H1 (cell line): ENCODE results near the gene DVL2. TPM values are rescaled to one million over a fixed set of nuclear protein-coding genes. Genes with fewer than 3 reads are reported as not detected.
A peak's percentile ranks its signal among the peaks of the same experiment; 100 is the strongest.

Experiments used
- CEBPB ChIP-seq: IDR thresholded peaks from 2 replicates; pipeline ENCODE4 v1.6.1; 2012; ENCODE audit warnings: low read depth, low read length
- CHD1 ChIP-seq: IDR thresholded peaks from 2 replicates; pipeline ENCODE4 v1.6.1; 2012; ENCODE audit warnings: low read depth, low read length, improper control_type of control experiment
- CREB1 ChIP-seq: IDR thresholded peaks from 2 replicates; pipeline ENCODE4 v1.6.1; 2012; ENCODE audit warnings: inconsistent platforms
- CTCF ChIP-seq, 3 experiments: IDR thresholded peaks; 1 replicate in 2 of 3; 2 replicates in 1 of 3; pipeline versions ENCODE4 v1.5.1 to v1.6.1; 2011; ENCODE audit warnings: low read length in 3 of 3, mild to moderate bottlenecking in 3 of 3, inconsistent platforms in 2 of 3, low read depth in 1 of 3, moderate library complexity in 1 of 3; ENCODE audit not compliant: insufficient read depth in 1 of 3; ENCODE audit errors: control extremely low read depth in 1 of 3
- EP300 ChIP-seq, 2 experiments: IDR thresholded peaks; 1 replicate in 1 of 2; 2 replicates in 1 of 2; pipeline ENCODE4 v1.6.1; 2011 to 2012; ENCODE audit warnings: low read depth in 2 of 2, low read length in 2 of 2, mild to moderate bottlenecking in 2 of 2, borderline replicate concordance in 1 of 2, inconsistent platforms in 1 of 2, moderate library complexity in 1 of 2
- FOSL1 ChIP-seq: IDR thresholded peaks from 2 replicates; pipeline ENCODE4 v1.6.1; 2011; ENCODE audit warnings: mild to moderate bottlenecking, low read depth, low read length, moderate library complexity; ENCODE audit not compliant: insufficient read depth
- GTF2F1 ChIP-seq: IDR thresholded peaks from 2 replicates; pipeline ENCODE4 v1.6.1; 2012; ENCODE audit warnings: low read depth, low read length, improper control_type of control experiment, borderline replicate concordance
- MAFK ChIP-seq: IDR thresholded peaks from 2 replicates; pipeline ENCODE4 v1.6.1; 2012; ENCODE audit warnings: low read depth, mild to moderate bottlenecking, improper control_type of control experiment, low read length
- NANOG ChIP-seq: IDR thresholded peaks from 2 replicates; pipeline ENCODE4 v1.6.1; 2011; ENCODE audit warnings: low read length, low read depth, mild to moderate bottlenecking, inconsistent platforms; ENCODE audit not compliant: insufficient read depth, poor library complexity, severe bottlenecking
- POLR2AphosphoS5 ChIP-seq: IDR thresholded peaks from 2 replicates; pipeline ENCODE4 v1.6.1; 2011; ENCODE audit warnings: low read depth, low read length
- RAD21 ChIP-seq, 2 experiments: IDR thresholded peaks in 1 of 2; conservative IDR thresholded peaks in 1 of 2; 2 replicates each; pipeline ENCODE4 v1.6.1; 2011; ENCODE audit warnings: low read depth in 2 of 2, low read length in 2 of 2, improper control_type of control experiment in 1 of 2, inconsistent platforms in 1 of 2, mild to moderate bottlenecking in 1 of 2, moderate library complexity in 1 of 2
- SP1 ChIP-seq: IDR thresholded peaks from 2 replicates; pipeline ENCODE4 v1.6.1; 2011; ENCODE audit warnings: low read depth, low read length
- SP4 ChIP-seq: IDR thresholded peaks from 2 replicates; pipeline ENCODE4 v1.6.1; 2012; ENCODE audit warnings: low read length, inconsistent platforms
- SRF ChIP-seq: IDR thresholded peaks from 2 replicates; pipeline ENCODE4 v1.6.1; 2011; ENCODE audit warnings: mild to moderate bottlenecking, low read depth, low read length, moderate library complexity
- TCF12 ChIP-seq: IDR thresholded peaks from 2 replicates; pipeline ENCODE4 v1.6.1; 2011; ENCODE audit warnings: low read depth, mild to moderate bottlenecking, low read length
- polyA plus RNA-seq, 7 experiments: library from polyadenylated mRNA; depleted of rRNA in 3 of 7; stranded (reverse) in 5 of 7; unstranded in 2 of 7; fragments of >200 nt in 5 of 7; fragments of 200-250 nt in 2 of 7; gene quantifications; 1 replicate in 5 of 7; 2 replicates in 1 of 7; 4 replicates in 1 of 7; pipeline versions ENCODE4 v1.2.1 to v1.2.3, GENCODE V29; 2011 to 2013; ENCODE audit warnings: missing spikeins in 2 of 7, mixed read lengths in 2 of 7
- total RNA-seq: library from RNA; stranded (reverse); fragmentation: NEBNext Ultra II Directional; extraction: Animal tissue kit (Norgen Biotek cat#: 25700); gene quantifications from 2 replicates; pipeline ENCODE4 v1.2.1, GENCODE V29; 2021
- TF ChIP-seq, protein P1 (sequence below): IDR thresholded peaks from 2 replicates; pipeline ENCODE4 v1.6.1; 2011; ENCODE audit warnings: low read depth, mild to moderate bottlenecking, low read length; ENCODE audit not compliant: insufficient read depth

DVL2 gene
- total and polyA plus RNA-seq, 2 of the 8 experiments (the other 6 are each of a cell fraction or from before 2014, with no cell fraction given): 19.0 to 59.6 TPM

GRCh38 chr17:7213895-7214299 is 20.4 kb downstream of the DVL2 start (continued):
- TF ChIP-seq CTCF (IDR thresholded peaks at IDR 0.05; ENCODE audit: control extremely low read depth in 1 of 3, insufficient read depth in 1 of 3, low read depth in 1 of 3, low read length in 3 of 3) (peak; percentile 68 to 95 (median 78)), SP4 (peak; percentile 82), CEBPB (0 out of 2 replicates have a peak, but pooled peaks have one; percentile 51), TCF12 (no peak), SRF (peak; percentile 21; the same call in 1 of the 2 replicates), NANOG (peak; percentile 91), POLR2AphosphoS5 (no peak), FOSL1 (no peak), EP300 (IDR thresholded peaks at IDR 0.05; ENCODE audit: borderline replicate concordance in 1 of 2, low read depth in 2 of 2, low read length in 2 of 2) (peak; percentile 66 to 96), SP1 (peak; percentile 92), RAD21 (IDR thresholded peaks at IDR 0.05 in 1 of 2, conservative IDR thresholded peaks at IDR 0.05 in 1 of 2; ENCODE audit: low read depth in 2 of 2, low read length in 2 of 2) (peak; percentile 53 to 63), CHD1 (no peak), MAFK (no peak), CREB1 (no peak; the same call in 1 of the 2 replicates), GTF2F1 (no peak)
- TF ChIP-seq, protein P1, sequence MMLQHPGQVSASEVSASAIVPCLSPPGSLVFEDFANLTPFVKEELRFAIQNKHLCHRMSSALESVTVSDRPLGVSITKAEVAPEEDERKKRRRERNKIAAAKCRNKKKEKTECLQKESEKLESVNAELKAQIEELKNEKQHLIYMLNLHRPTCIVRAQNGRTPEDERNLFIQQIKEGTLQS: 0 out of 2 replicates have a peak, but pooled peaks have one; percentile 41
